AG09309 (cell line): ENCODE data around the gene MAP2K2.

Experiments used
- DNase-seq: peaks from one replicate; pipeline ENCODE4 v3.0.0-alpha.2; 2010; ENCODE audit warnings: low read depth
- H3K4me3 ChIP-seq: 2 replicates; pipeline ENCODE4 v1.5.1; 2011; ENCODE audit warnings: mild to moderate bottlenecking, low read depth, low read length, moderate library complexity; ENCODE audit not compliant: control insufficient read depth
- CTCF ChIP-seq: IDR thresholded peaks from 2 replicates; pipeline ENCODE4 v1.5.1; 2011; ENCODE audit warnings: mild to moderate bottlenecking, low read depth, low read length, inconsistent platforms; ENCODE audit not compliant: insufficient read depth, control insufficient read depth; ENCODE audit errors: missing control alignments

Gene MAP2K2

GRCh38 chr19:4077800-4078684 is 45.9 kb downstream of the MAP2K2 start:
- DNase-seq: no peak
- H3K4me3 ChIP-seq: peak overlapping the region; percentile 52

GRCh38 chr19:4077007-4077374 is 46.9 kb downstream of the MAP2K2 start:
- no peak for DNase-seq
- H3K4me3 ChIP-seq: no peak overlapping the region
- no peak for TF ChIP-seq CTCF

More at GRCh38 chr19:4077800-4078684, 45.9 kb downstream of the MAP2K2 start:
- no peak for TF ChIP-seq CTCF

- TF ChIP-seq CTCF: no peak
- no peak overlapping the region for H3K4me3 ChIP-seq
- DNase-seq: no peak
These were observed 48.5 kb downstream of the MAP2K2 start for GRCh38 chr19:4075373-4075772.

- no peak for DNase-seq
- TF ChIP-seq CTCF: no peak
- H3K4me3 ChIP-seq: no peak overlapping the region
These were observed 52.3 kb downstream of the MAP2K2 start for GRCh38 chr19:4071610-4072009.

- no peak overlapping the region for H3K4me3 ChIP-seq
- DNase-seq: no peak
- TF ChIP-seq CTCF: no peak
These were observed 54.5 kb downstream of the MAP2K2 start for GRCh38 chr19:4069331-4069959.

GRCh38 chr19:4068047-4068966 is 55.6 kb downstream of the MAP2K2 start:
- H3K4me3 ChIP-seq: no peak overlapping the region
- no peak for TF ChIP-seq CTCF
- no peak for DNase-seq
